COLO668 (cell line): ENCODE measurements around the gene NAT10.
"Not testable (repeated sequence)": the region's sequence is repeated elsewhere in the genome, so short reads cannot be mapped to it uniquely, and the experiment has no call there.

Experiments used
- DNase-seq: peaks from one replicate; lab custom pipeline; 2025; ENCODE audit not compliant: unreplicated experiment; lab: John Stamatoyannopoulos, UW

Gene NAT10

GRCh38 chr11:34105079-34105956 lies at the start of gene NAT10:
NAT10 (plus strand) TSS chr11:34105629; CDS start chr11:34108226, 2,597 bp downstream.
- DNase-seq: peak; percentile 97

- DNase-seq: no peak
Observed at GRCh38 chr11:34056672-34057071, 48.8 kb upstream of the NAT10 start.

GRCh38 chr11:34063061-34063795 lies 42.2 kb upstream of the NAT10 start:
- DNase-seq: no peak

GRCh38 chr11:34064291-34064690 lies 41.1 kb upstream of the NAT10 start:
- no peak for DNase-seq

- DNase-seq: no peak
Observed at GRCh38 chr11:34065505-34066203, 39.8 kb upstream of the NAT10 start.

- DNase-seq: not testable (repeated sequence)
Observed at GRCh38 chr11:34066766-34067165, 38.7 kb upstream of the NAT10 start.

- no peak for DNase-seq
Observed at GRCh38 chr11:34067383-34068065, 37.9 kb upstream of the NAT10 start.

GRCh38 chr11:34068111-34068510 lies 37.3 kb upstream of the NAT10 start:
- DNase-seq: no peak

- not testable (repeated sequence) for DNase-seq
Observed at GRCh38 chr11:34071306-34071705, 34.1 kb upstream of the NAT10 start.

- DNase-seq: no peak
Observed at GRCh38 chr11:34072041-34072440, 33.4 kb upstream of the NAT10 start.

GRCh38 chr11:34072832-34073231 lies 32.6 kb upstream of the NAT10 start:
- no peak for DNase-seq

- no peak for DNase-seq
Observed at GRCh38 chr11:34074391-34074790, 31.0 kb upstream of the NAT10 start.

GRCh38 chr11:34075178-34075820 lies 30.1 kb upstream of the NAT10 start:
- DNase-seq: no peak

- DNase-seq: no peak
Observed at GRCh38 chr11:34080609-34081008, 24.8 kb upstream of the NAT10 start.

GRCh38 chr11:34084637-34085036 lies 20.8 kb upstream of the NAT10 start:
- DNase-seq: no peak

GRCh38 chr11:34086554-34087283 lies 18.7 kb upstream of the NAT10 start:
- no peak for DNase-seq

- no peak for DNase-seq
Observed at GRCh38 chr11:34091825-34092224, 13.6 kb upstream of the NAT10 start.

GRCh38 chr11:34094900-34095299 lies 10.5 kb upstream of the NAT10 start:
- DNase-seq: not testable (repeated sequence)

- DNase-seq: no peak
Observed at GRCh38 chr11:34098813-34099212, 6.6 kb upstream of the NAT10 start.

GRCh38 chr11:34104680-34105078 lies 750 bp upstream of the NAT10 start:
- DNase-seq: no peak
